ENCODE data around the gene NPAS1.
"Not testable (repeated sequence)": the region's sequence is repeated elsewhere in the genome, so short reads cannot be mapped to it uniquely, and the experiment has no call there.

The NPAS1 gene

GRCh38 chr19:47074621-47075020, 55.0 kb downstream of the NPAS1 start:
- H3K27me3 ChIP-seq (ENCODE audit: control insufficient read depth, low read length): no peaks in the 10 kb centered on the region
- no peaks in the 10 kb centered on the region for H3F3A ChIP-seq (ENCODE audit: control insufficient read depth, insufficient read depth)
- H3K4me3 ChIP-seq (ENCODE audit: low read length): no peak overlapping the region
- TF ChIP-seq, protein P1, sequence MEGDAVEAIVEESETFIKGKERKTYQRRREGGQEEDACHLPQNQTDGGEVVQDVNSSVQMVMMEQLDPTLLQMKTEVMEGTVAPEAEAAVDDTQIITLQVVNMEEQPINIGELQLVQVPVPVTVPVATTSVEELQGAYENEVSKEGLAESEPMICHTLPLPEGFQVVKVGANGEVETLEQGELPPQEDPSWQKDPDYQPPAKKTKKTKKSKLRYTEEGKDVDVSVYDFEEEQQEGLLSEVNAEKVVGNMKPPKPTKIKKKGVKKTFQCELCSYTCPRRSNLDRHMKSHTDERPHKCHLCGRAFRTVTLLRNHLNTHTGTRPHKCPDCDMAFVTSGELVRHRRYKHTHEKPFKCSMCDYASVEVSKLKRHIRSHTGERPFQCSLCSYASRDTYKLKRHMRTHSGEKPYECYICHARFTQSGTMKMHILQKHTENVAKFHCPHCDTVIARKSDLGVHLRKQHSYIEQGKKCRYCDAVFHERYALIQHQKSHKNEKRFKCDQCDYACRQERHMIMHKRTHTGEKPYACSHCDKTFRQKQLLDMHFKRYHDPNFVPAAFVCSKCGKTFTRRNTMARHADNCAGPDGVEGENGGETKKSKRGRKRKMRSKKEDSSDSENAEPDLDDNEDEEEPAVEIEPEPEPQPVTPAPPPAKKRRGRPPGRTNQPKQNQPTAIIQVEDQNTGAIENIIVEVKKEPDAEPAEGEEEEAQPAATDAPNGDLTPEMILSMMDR (IDR thresholded peaks at IDR 0.05; ENCODE audit: low read depth, low read length, poor library complexity, severe bottlenecking): no peak
- TF ChIP-seq EZH2phosphoT487 (IDR thresholded peaks at IDR 0.05; ENCODE audit: borderline replicate concordance, low read length): no peak
- no peaks in the 10 kb centered on the region for H3K9me2 ChIP-seq (replicated peaks; ENCODE audit: control insufficient read depth, low read length)
- peaks cover 46% of the 10 kb centered on the region for H3K79me2 ChIP-seq (ENCODE audit: control insufficient read depth, low read length)
- no peaks in the 10 kb centered on the region for H3K4me1 ChIP-seq (ENCODE audit: control insufficient read depth, low read length)
- no peaks in the 10 kb centered on the region for H3K9me3 ChIP-seq (ENCODE audit: control insufficient read depth, insufficient read depth, low read length)
- H4K20me1 ChIP-seq (ENCODE audit: control insufficient read depth, insufficient read depth, low read depth, low read length): no peaks in the 10 kb centered on the region
- no peak overlapping the region for H3K4me2 ChIP-seq (ENCODE audit: low read length)
- H3K27ac ChIP-seq (ENCODE audit: low read depth, low read length): no peak overlapping the region
- H3K36me3 ChIP-seq (ENCODE audit: control insufficient read depth, low read length): peaks cover 92% of the 10 kb centered on the region

DNA sequence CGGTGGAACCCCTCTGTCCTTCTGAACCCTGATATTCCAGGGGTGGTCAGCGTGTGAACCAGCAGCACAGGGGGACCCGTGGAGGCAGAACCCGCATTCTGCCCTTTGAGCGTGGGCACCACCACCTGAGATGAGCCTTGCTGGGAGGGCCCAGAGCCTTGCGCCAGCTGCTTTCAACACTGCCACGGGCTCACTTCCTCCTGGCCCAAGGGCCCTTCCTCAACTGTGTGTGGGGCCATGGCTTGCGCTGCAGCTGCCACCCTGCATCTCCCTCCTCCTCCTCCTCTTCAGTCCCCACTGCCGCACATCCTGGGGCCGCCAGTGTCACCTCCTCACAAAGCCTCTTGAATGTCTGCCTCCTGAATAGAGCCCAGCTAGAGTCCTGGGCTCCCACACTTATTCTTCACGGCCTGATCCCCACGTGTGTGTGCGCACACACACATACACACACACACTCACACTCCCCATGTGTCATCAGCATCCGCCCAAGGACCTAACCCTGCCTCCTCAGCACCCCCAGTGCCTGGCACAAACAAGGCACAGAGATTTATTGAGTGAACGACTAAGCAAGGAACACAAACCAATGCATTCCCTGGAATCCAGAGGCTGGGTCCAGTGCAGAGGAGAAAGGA, 55.7 kb downstream of the NPAS1 start:
- Histone ChIP-seq H3K4me2 (ENCODE audit: low read length) (no peak overlapping the region), H3K4me3 (ENCODE audit: low read length) (no peak overlapping the region), H3K36me3 (ENCODE audit: control insufficient read depth, low read length) (peaks cover 92% of the 10 kb centered on the region), H3F3A (ENCODE audit: control insufficient read depth, insufficient read depth) (no peaks in the 10 kb centered on the region), H3K27ac (ENCODE audit: low read depth, low read length) (no peak overlapping the region), H3K79me2 (ENCODE audit: control insufficient read depth, low read length) (peaks cover 39% of the 10 kb centered on the region), H3K9me2 (replicated peaks; ENCODE audit: control insufficient read depth, low read length) (no peaks in the 10 kb centered on the region), H4K20me1 (ENCODE audit: control insufficient read depth, insufficient read depth, low read depth, low read length) (no peaks in the 10 kb centered on the region), H3K9me3 (ENCODE audit: control insufficient read depth, insufficient read depth, low read length) (no peaks in the 10 kb centered on the region), H3K27me3 (ENCODE audit: control insufficient read depth, low read length) (no peaks in the 10 kb centered on the region), H3K4me1 (ENCODE audit: control insufficient read depth, low read length) (no peaks in the 10 kb centered on the region)
- TF ChIP-seq, protein P1 (IDR thresholded peaks at IDR 0.05; ENCODE audit: low read depth, low read length, poor library complexity, severe bottlenecking): no peak
- no peak for TF ChIP-seq EZH2phosphoT487 (IDR thresholded peaks at IDR 0.05; ENCODE audit: borderline replicate concordance, low read length)

DNA sequence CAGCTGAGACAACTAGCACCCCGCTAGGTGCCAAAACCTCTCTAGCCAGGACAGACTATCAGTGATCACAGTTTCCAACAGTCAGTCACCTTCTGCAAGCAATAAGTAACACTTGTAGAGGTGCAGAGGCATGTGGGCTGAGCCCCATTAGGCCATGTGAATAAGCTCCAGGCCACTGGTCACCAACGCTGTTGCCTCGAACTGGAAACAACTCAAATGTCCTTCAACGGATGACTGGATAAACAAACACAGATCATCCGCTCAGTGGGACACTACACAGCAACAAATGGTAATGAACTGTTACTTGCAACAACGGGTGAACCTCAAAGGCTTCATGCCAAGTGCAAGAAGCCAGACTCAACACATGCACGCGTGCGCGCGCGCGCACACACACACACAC, 56.3 kb downstream of the NPAS1 start:
- Histone ChIP-seq H3K27ac (ENCODE audit: low read depth, low read length) (no peak overlapping the region), H3K27me3 (ENCODE audit: control insufficient read depth, low read length) (no peaks in the 10 kb centered on the region), H3K4me3 (ENCODE audit: low read length) (no peak overlapping the region), H3K4me2 (ENCODE audit: low read length) (no peak overlapping the region), H3K4me1 (ENCODE audit: control insufficient read depth, low read length) (no peaks in the 10 kb centered on the region), H3K9me3 (ENCODE audit: control insufficient read depth, insufficient read depth, low read length) (no peaks in the 10 kb centered on the region), H4K20me1 (ENCODE audit: control insufficient read depth, insufficient read depth, low read depth, low read length) (no peaks in the 10 kb centered on the region), H3F3A (ENCODE audit: control insufficient read depth, insufficient read depth) (no peaks in the 10 kb centered on the region), H3K36me3 (ENCODE audit: control insufficient read depth, low read length) (peaks cover 92% of the 10 kb centered on the region), H3K9me2 (replicated peaks; ENCODE audit: control insufficient read depth, low read length) (no peaks in the 10 kb centered on the region), H3K79me2 (ENCODE audit: control insufficient read depth, low read length) (peaks cover 39% of the 10 kb centered on the region)
- TF ChIP-seq, protein P1 (IDR thresholded peaks at IDR 0.05; ENCODE audit: low read depth, low read length, poor library complexity, severe bottlenecking): no peak
- TF ChIP-seq EZH2phosphoT487 (IDR thresholded peaks at IDR 0.05; ENCODE audit: borderline replicate concordance, low read length): no peak

DNA sequence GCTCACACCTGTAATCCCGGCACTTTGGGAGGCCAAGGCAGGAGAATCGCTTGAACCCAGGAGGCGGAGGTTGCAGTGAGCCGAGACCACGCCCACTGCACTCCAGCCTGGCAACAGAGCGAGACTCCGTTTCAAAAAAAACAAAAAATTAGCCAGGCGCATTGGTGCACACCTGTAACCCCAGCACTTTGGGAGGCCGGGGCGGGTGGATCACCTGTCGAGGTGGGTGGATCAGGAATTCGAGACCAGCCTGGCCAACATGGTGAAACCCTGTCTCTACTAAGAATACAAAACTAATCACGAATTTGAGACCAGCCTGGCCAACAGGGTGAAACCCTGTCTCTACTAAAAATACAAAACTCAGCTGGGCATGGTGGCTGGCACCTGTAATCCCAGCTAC, 58.7 kb downstream of the NPAS1 start:
- not testable (repeated sequence) for H3K27me3 ChIP-seq (ENCODE audit: control insufficient read depth, low read length); H4K20me1 ChIP-seq (ENCODE audit: control insufficient read depth, insufficient read depth, low read depth, low read length); H3K27ac ChIP-seq (ENCODE audit: low read depth, low read length); H3F3A ChIP-seq (ENCODE audit: control insufficient read depth, insufficient read depth); H3K4me1 ChIP-seq (ENCODE audit: control insufficient read depth, low read length); H3K9me3 ChIP-seq (ENCODE audit: control insufficient read depth, insufficient read depth, low read length); H3K4me2 ChIP-seq (ENCODE audit: low read length); H3K4me3 ChIP-seq (ENCODE audit: low read length); H3K9me2 ChIP-seq (replicated peaks; ENCODE audit: control insufficient read depth, low read length)
- H3K36me3 ChIP-seq (ENCODE audit: control insufficient read depth, low read length): peaks cover 97% of the 10 kb centered on the region
- peaks cover 36% of the 10 kb centered on the region for H3K79me2 ChIP-seq (ENCODE audit: control insufficient read depth, low read length)

Data from DOHH2 (cell line).